GM21381 (cell line): ENCODE results near the gene SIGLEC14.
"Not testable (repeated sequence)": the region's sequence is repeated elsewhere in the genome, so short reads cannot be mapped to it uniquely, and the experiment has no call there.

ENCODE experiments used
- ATAC-seq: cut with Tn5 transposase; IDR thresholded peaks from one replicate; pipeline ENCODE4 v1.9.1; 2021; ENCODE audit warnings: mild to moderate bottlenecking, moderate library complexity; ENCODE audit not compliant: unreplicated experiment

SIGLEC14 gene

GRCh38 chr19:51646730-51647129 is at the start of gene SIGLEC14:
Gene SIGLEC14, minus strand, starts transcription at chr19:51646825. Its CDS starts 66 bp downstream, at chr19:51646759.
- ATAC-seq = not testable (repeated sequence)

GRCh38 chr19:51695702-51696315 is 49.2 kb upstream of the SIGLEC14 start:
- ATAC-seq = no peak

- ATAC-seq = no peak
These were observed 48.5 kb upstream of the SIGLEC14 start for GRCh38 chr19:51695088-51695487.

GRCh38 chr19:51694318-51695085 is 47.9 kb upstream of the SIGLEC14 start:
- no peak for ATAC-seq

GRCh38 chr19:51693819-51694218 is 47.2 kb upstream of the SIGLEC14 start:
- no peak for ATAC-seq

- no peak for ATAC-seq
These were observed 46.6 kb upstream of the SIGLEC14 start, which contains the start of gene SPACA6 for GRCh38 chr19:51693260-51693659. Gene SPACA6, plus strand, starts transcription at chr19:51693330. Its CDS starts 197 bp downstream, at chr19:51693527.

GRCh38 chr19:51692468-51692867 is 45.8 kb upstream of the SIGLEC14 start:
- no peak for ATAC-seq

- no peak for ATAC-seq
These were observed 45.2 kb upstream of the SIGLEC14 start for GRCh38 chr19:51691584-51692428.

GRCh38 chr19:51691074-51691583 is 44.5 kb upstream of the SIGLEC14 start:
- ATAC-seq = no peak

GRCh38 chr19:51690454-51691073 is 43.9 kb upstream of the SIGLEC14 start:
- ATAC-seq = no peak

GRCh38 chr19:51689751-51690453 is 43.3 kb upstream of the SIGLEC14 start:
- no peak for ATAC-seq

- no peak for ATAC-seq
These were observed 42.3 kb upstream of the SIGLEC14 start for GRCh38 chr19:51688671-51689571.

- no peak for ATAC-seq
These were observed 41.4 kb upstream of the SIGLEC14 start for GRCh38 chr19:51687791-51688670.

- ATAC-seq = no peak
These were observed 39.5 kb upstream of the SIGLEC14 start for GRCh38 chr19:51686171-51686570.

- ATAC-seq = no peak
These were observed 34.8 kb upstream of the SIGLEC14 start for GRCh38 chr19:51681286-51681941.

GRCh38 chr19:51680474-51680873 is 33.8 kb upstream of the SIGLEC14 start:
- no peak for ATAC-seq

GRCh38 chr19:51676566-51677083 is 30.0 kb upstream of the SIGLEC14 start:
- no peak for ATAC-seq
